Spleen (tissue), 7 donors: ENCODE measurements around the gene TMEM33.

ENCODE experiments used
- POLR2AphosphoS5 ChIP-seq, 3 donors: sonication (generic); formaldehyde crosslinking; IDR thresholded peaks; one replicate each; pipeline ENCODE4 v1.5.1; 2017; ENCODE audit warnings: antibody characterized with exemption in 3 of 3
- TF ChIP-seq, protein P1 (sequence below), 11 experiments: fragments of 200-600 bp in 7 of 11; fragments of 450-650 bp in 4 of 11; sonication (generic) in 4 of 11; IDR thresholded peaks in 8 of 11; conservative IDR thresholded peaks in 3 of 11; 1 replicate in 7 of 11; 2 replicates in 4 of 11; pipeline versions ENCODE4 v1.4.0 to v1.8.0; 2016 to 2021; ENCODE audit warnings: antibody characterized with exemption in 11 of 11, inconsistent platforms in 4 of 11, mild to moderate bottlenecking in 1 of 11
- donor health status: DM: no; HTN: no; CAD: no; lungs with moderate emphysema.
- donor health status: DM: no; HTN: no; CAD: no.
- donor health status: DM: no; HTN: no; CAD: no.

DNA sequence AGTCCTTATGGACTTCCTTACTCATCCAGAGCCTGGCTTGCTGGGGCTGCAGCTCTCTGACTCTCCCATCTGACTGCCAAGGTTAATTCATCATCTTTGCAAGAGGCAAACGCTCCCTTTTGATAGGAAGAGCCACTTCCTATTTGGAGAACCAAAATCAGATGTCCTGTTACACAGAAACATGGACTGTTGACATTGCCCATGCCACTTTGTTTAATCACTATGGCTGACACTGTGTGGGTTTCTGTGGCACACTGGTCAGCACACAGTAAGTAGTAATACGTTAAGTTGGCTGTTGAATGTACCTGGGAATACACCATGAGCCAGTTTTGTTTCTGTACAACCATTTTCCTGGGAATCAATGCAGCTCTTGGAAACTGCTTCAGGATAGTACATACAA, 45.1 kb upstream of the TMEM33 start:
- TF ChIP-seq, protein P1, sequence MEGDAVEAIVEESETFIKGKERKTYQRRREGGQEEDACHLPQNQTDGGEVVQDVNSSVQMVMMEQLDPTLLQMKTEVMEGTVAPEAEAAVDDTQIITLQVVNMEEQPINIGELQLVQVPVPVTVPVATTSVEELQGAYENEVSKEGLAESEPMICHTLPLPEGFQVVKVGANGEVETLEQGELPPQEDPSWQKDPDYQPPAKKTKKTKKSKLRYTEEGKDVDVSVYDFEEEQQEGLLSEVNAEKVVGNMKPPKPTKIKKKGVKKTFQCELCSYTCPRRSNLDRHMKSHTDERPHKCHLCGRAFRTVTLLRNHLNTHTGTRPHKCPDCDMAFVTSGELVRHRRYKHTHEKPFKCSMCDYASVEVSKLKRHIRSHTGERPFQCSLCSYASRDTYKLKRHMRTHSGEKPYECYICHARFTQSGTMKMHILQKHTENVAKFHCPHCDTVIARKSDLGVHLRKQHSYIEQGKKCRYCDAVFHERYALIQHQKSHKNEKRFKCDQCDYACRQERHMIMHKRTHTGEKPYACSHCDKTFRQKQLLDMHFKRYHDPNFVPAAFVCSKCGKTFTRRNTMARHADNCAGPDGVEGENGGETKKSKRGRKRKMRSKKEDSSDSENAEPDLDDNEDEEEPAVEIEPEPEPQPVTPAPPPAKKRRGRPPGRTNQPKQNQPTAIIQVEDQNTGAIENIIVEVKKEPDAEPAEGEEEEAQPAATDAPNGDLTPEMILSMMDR (IDR thresholded peaks at IDR 0.05 in 8 of 11, conservative IDR thresholded peaks at IDR 0.05 in 3 of 11): no peak
- no peak for TF ChIP-seq POLR2AphosphoS5 (IDR thresholded peaks at IDR 0.05)
